OCI-LY7 (cell line): Measurements from ENCODE around the gene SYNDIG1L.

Source experiments
- EZH2phosphoT487 ChIP-seq: fragments of 200-600 bp; sonication (generic); IDR thresholded peaks from 2 replicates; pipeline ENCODE4 v1.6.1; 2018; ENCODE audit warnings: low read depth, borderline replicate concordance, mild to moderate bottlenecking, mixed run types, antibody characterized with exemption, low read length, moderate library complexity, mixed read lengths
- TF ChIP-seq, protein P1 (sequence below): fragments of 200-600 bp; sonication (generic); conservative IDR thresholded peaks from 2 replicates; pipeline ENCODE4 v1.5.1; 2014; ENCODE audit warnings: mild to moderate bottlenecking, antibody characterized with exemption, low read length, moderate library complexity, mixed read lengths

DNA sequence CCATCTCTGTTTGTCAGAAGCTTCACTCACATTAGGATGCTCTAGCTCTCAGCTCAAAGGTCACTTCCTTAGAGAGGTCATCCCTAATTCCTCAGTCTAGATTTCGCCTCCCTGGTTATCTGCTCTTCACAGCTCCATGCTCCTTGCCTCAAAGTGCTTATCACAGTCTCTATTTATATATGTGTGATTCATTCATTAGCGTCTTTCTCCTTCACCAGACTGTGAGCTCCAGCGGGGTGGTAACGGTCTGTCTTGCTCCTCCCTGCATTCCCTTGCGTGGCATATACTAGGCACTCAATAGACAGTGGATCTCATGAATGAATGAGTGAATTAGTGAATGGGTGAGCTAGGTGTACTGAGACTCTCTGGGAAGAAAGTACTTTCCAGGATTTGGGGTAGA is 6.9 kb downstream of the SYNDIG1L start:
- TF ChIP-seq, protein P1, sequence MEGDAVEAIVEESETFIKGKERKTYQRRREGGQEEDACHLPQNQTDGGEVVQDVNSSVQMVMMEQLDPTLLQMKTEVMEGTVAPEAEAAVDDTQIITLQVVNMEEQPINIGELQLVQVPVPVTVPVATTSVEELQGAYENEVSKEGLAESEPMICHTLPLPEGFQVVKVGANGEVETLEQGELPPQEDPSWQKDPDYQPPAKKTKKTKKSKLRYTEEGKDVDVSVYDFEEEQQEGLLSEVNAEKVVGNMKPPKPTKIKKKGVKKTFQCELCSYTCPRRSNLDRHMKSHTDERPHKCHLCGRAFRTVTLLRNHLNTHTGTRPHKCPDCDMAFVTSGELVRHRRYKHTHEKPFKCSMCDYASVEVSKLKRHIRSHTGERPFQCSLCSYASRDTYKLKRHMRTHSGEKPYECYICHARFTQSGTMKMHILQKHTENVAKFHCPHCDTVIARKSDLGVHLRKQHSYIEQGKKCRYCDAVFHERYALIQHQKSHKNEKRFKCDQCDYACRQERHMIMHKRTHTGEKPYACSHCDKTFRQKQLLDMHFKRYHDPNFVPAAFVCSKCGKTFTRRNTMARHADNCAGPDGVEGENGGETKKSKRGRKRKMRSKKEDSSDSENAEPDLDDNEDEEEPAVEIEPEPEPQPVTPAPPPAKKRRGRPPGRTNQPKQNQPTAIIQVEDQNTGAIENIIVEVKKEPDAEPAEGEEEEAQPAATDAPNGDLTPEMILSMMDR: no peak
- no peak for TF ChIP-seq EZH2phosphoT487
